Glutamatergic neuron (in vitro differentiated cells): ENCODE data around the gene ABHD1. TPM values are rescaled to one million over a fixed set of nuclear protein-coding genes. Genes with fewer than 3 reads are reported as not detected.
"Not testable (repeated sequence)": the region's sequence is repeated elsewhere in the genome, so short reads cannot be mapped to it uniquely, and the experiment has no call there.

Experiments
- DNase-seq: peaks from one replicate; pipeline ENCODE4 v3.0.0; 2022
- H3K27ac Mint-ChIP-seq: one replicate; pipeline ENCODE4 v1.8.0; 2020; ENCODE audit warnings: mild to moderate bottlenecking, mixed read lengths, inconsistent platforms; ENCODE audit not compliant: unreplicated experiment
- H3K27me3 Mint-ChIP-seq: one replicate; pipeline ENCODE4 v1.8.0; 2020; ENCODE audit warnings: mild to moderate bottlenecking, moderate library complexity, mixed read lengths, inconsistent platforms; ENCODE audit not compliant: unreplicated experiment
- H3K36me3 Mint-ChIP-seq: one replicate; pipeline ENCODE4 v1.8.0; 2020; ENCODE audit warnings: mild to moderate bottlenecking, mixed read lengths, inconsistent platforms; ENCODE audit not compliant: unreplicated experiment
- H3K4me1 Mint-ChIP-seq: one replicate; pipeline ENCODE4 v1.8.0; 2020; ENCODE audit warnings: mild to moderate bottlenecking, low read depth, mixed read lengths, inconsistent platforms; ENCODE audit not compliant: unreplicated experiment
- H3K4me3 Mint-ChIP-seq: one replicate; pipeline ENCODE4 v1.8.0; 2020; ENCODE audit warnings: mild to moderate bottlenecking, mixed read lengths, inconsistent platforms; ENCODE audit not compliant: unreplicated experiment
- H3K9me3 Mint-ChIP-seq: one replicate; pipeline ENCODE4 v1.8.0; 2020; ENCODE audit warnings: mild to moderate bottlenecking, moderate library complexity, mixed read lengths, inconsistent platforms; ENCODE audit not compliant: unreplicated experiment
- total RNA-seq: library from RNA; stranded (reverse); fragmentation: NEBNext Ultra II Directional; extraction: Animal tissue kit (Norgen Biotek cat#: 25700); gene quantifications from one replicate; pipeline ENCODE4 v1.2.1, GENCODE V29; 2021; ENCODE audit not compliant: unreplicated experiment
- TF ChIP-seq, protein P1 (sequence below): fragments of 200-600 bp; sonication (generic); IDR thresholded peaks from one replicate; pipeline ENCODE4 v1.5.0; 2021; ENCODE audit not compliant: partially characterized antibody, unreplicated experiment

Gene ABHD1
- total RNA-seq, 1 donor from 2014 or later, result not detected

GRCh38 chr2:27100036-27100435 lies 23.6 kb upstream of the ABHD1 start:
- H3K27me3 Mint-ChIP-seq, result peaks cover 4% of the 10 kb centered on the region
- H3K9me3 Mint-ChIP-seq, result peaks cover 5% of the 10 kb centered on the region
- peaks cover 3% of the 10 kb centered on the region for H3K4me1 Mint-ChIP-seq
- DNase-seq, result no peak
- H3K4me3 Mint-ChIP-seq, result no peak overlapping the region
- H3K27ac Mint-ChIP-seq, result no peak overlapping the region
- no peaks in the 10 kb centered on the region for H3K36me3 Mint-ChIP-seq
- TF ChIP-seq, protein P1, sequence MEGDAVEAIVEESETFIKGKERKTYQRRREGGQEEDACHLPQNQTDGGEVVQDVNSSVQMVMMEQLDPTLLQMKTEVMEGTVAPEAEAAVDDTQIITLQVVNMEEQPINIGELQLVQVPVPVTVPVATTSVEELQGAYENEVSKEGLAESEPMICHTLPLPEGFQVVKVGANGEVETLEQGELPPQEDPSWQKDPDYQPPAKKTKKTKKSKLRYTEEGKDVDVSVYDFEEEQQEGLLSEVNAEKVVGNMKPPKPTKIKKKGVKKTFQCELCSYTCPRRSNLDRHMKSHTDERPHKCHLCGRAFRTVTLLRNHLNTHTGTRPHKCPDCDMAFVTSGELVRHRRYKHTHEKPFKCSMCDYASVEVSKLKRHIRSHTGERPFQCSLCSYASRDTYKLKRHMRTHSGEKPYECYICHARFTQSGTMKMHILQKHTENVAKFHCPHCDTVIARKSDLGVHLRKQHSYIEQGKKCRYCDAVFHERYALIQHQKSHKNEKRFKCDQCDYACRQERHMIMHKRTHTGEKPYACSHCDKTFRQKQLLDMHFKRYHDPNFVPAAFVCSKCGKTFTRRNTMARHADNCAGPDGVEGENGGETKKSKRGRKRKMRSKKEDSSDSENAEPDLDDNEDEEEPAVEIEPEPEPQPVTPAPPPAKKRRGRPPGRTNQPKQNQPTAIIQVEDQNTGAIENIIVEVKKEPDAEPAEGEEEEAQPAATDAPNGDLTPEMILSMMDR, result no peak

DNA sequence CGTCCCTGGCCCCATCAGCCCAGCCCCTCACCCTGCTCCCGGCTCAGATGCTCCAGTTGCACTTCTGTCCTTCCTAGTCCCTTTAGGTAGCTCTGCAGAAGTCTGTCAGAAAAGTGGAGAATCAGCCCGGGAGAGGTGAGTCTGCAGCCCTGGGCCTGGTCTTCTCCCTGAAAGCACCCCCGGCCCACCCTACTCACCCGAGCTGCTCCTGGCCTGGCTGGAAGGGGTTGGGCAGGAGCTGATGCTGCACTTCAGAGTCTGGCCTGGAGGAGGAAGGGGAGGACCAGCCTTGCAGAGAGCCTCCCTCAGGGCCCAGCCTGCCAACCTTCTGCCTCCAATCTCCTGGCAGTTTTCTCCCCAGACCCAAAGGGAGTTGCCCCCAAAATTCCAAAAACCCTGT lies 21.3 kb upstream of the ABHD1 start:
- H3K9me3 Mint-ChIP-seq, result peaks cover 5% of the 10 kb centered on the region
- no peak overlapping the region for H3K27ac Mint-ChIP-seq
- H3K4me3 Mint-ChIP-seq, result no peak overlapping the region
- DNase-seq, result no peak
- H3K27me3 Mint-ChIP-seq, result peaks cover 4% of the 10 kb centered on the region
- no peaks in the 10 kb centered on the region for H3K36me3 Mint-ChIP-seq
- H3K4me1 Mint-ChIP-seq, result peaks cover 3% of the 10 kb centered on the region
- TF ChIP-seq, protein P1, result no peak

DNA sequence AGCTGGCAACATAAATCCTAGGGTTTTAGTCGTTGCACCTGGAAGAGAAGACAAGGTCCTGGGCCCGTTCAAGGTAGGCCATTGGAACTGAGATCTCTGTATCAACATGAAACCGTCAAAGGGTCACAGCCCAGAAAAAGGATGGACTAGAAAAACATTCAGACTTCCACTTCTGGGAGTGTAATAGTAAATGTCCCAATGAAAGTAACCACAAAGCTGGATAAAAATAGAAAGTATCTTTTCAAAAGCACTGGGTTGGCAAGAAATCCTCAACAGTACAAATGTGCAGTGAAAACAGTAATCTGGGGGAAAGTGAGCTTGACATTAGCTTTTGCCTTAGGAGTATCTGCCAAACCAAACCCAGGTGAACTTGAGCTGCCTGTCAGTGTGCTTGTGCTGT lies 17.6 kb upstream of the ABHD1 start:
- Mint-ChIP-seq H3K4me3 (no peak overlapping the region), H3K4me1 (no peaks in the 10 kb centered on the region)
- no peak for DNase-seq

DNA sequence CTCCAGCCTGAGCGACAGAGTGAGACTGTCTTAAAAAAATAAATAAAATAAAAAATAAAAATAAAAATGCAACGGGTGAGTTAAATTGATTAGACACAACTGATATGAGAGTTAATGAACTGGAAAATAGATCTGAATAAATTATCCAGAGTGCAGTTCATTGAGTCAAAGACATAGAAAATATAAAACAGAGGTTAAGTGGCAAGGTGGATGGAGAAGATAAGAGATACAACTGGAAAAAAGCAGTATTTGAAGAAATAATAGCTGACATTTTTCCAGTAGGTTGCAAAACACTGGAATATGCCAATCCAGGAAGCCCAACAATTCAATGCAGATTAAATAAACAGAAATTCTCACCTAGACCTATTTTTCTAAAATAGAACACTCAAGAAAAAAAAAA lies 15.4 kb upstream of the ABHD1 start:
- no peaks in the 10 kb centered on the region for H3K27me3 Mint-ChIP-seq
- TF ChIP-seq, protein P1, result no peak

More for the DNA sequence above, 17.6 kb upstream of the ABHD1 start:
- TF ChIP-seq, protein P1, result no peak
- Mint-ChIP-seq H3K27ac (no peak overlapping the region), H3K36me3 (no peaks in the 10 kb centered on the region), H3K27me3 (no peaks in the 10 kb centered on the region), H3K9me3 (peaks cover 2% of the 10 kb centered on the region)

GRCh38 chr2:27109083-27109482 lies 14.5 kb upstream of the ABHD1 start:
- TF ChIP-seq, protein P1, result no peak
- H3K4me3 Mint-ChIP-seq, result no peak overlapping the region
- no peaks in the 10 kb centered on the region for H3K36me3 Mint-ChIP-seq
- H3K9me3 Mint-ChIP-seq, result peaks cover 2% of the 10 kb centered on the region
- no peak overlapping the region for H3K27ac Mint-ChIP-seq
- no peak for DNase-seq
- no peaks in the 10 kb centered on the region for H3K4me1 Mint-ChIP-seq
- H3K27me3 Mint-ChIP-seq, result no peaks in the 10 kb centered on the region

More for the DNA sequence above, 15.4 kb upstream of the ABHD1 start:
- Mint-ChIP-seq H3K4me1 (no peaks in the 10 kb centered on the region), H3K36me3 (no peaks in the 10 kb centered on the region), H3K27ac (no peak overlapping the region), H3K9me3 (peaks cover 2% of the 10 kb centered on the region), H3K4me3 (no peak overlapping the region)
- no peak for DNase-seq

DNA sequence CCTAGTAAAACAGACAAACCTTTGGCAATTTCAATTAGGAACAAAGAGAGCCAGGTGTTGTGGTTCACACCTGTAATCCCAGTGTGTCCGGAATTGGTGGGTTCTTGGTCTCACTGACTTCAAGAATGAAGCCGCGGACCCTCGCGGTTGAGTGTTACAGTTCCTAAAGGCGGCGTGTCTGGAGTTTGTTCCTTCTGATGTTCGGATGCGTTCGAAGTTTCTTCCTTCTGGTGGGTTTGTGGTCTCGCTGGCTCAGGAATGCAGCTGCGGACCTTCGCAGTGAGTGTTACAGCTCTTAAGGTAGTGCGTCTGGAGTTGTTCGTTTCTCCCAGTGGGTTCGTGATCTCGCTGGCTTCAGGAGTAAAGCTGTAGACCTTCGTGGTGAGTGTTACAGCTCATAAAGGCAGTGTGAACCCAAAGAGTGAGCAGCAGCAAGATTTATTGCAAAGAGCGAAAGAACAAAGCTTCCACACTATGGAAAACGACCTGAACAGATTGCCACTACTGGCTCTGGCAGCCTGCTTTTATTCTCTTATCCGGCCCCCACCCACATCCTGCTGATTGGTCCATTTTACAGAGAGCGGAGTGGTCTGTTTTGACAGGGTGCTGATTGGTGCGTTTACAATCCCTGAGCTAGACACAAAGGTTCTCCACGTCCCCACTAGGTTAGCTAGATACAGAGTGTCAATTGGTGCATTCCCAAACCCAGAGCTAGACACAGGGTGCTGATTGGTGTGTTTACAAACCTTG lies 12.8 kb upstream of the ABHD1 start:
- not testable (repeated sequence) for H3K27ac Mint-ChIP-seq, H3K4me1 Mint-ChIP-seq, H3K36me3 Mint-ChIP-seq, H3K9me3 Mint-ChIP-seq, H3K4me3 Mint-ChIP-seq, DNase-seq, H3K27me3 Mint-ChIP-seq

DNA sequence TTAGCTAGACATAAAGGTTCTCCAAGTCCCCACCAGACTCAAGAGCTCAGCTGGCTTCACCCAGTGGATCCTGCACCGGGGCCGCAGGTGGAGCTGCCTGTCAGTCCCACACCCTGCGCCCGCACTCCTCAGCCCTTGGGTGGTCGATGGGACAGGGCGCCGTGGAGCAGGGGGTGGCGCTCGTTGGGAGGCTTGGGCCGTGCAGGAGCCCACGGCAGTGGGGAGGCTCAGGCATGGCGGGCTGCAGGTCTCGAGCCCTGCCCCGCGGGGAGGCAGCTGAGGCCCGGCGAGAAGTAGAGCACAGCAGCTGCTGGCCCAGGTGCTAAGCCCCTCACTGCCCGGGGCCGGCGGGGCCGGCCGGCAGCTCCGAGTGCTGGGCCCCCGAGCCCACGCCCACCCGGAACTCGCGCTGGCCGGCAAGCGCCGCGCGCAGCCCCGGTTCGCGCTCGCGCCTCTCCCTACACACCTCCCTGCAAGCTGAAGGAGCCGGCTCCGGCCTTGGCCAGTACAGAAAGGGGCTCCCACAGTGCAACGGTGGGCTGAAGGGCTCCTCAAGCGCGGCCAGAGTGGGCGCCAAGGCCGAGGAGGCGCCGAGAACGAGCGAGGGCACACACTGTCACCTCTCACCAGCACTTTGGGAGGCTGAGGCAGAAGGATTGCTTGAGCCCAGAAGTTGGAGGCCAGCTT lies 12.1 kb upstream of the ABHD1 start:
- not testable (repeated sequence) for H3K36me3 Mint-ChIP-seq, H3K4me1 Mint-ChIP-seq, H3K27me3 Mint-ChIP-seq, H3K27ac Mint-ChIP-seq, H3K9me3 Mint-ChIP-seq, H3K4me3 Mint-ChIP-seq, DNase-seq
